Glutamatergic neuron (in vitro differentiated cells): ENCODE results near the gene DHRS2. TPM values are rescaled to one million over a fixed set of nuclear protein-coding genes. Genes with fewer than 3 reads are reported as not detected.

Source experiments
- DNase-seq: peaks from one replicate; pipeline ENCODE4 v3.0.0; 2022
- H3K27ac Mint-ChIP-seq: one replicate; pipeline ENCODE4 v1.8.0; 2020; ENCODE audit warnings: mild to moderate bottlenecking, mixed read lengths, inconsistent platforms; ENCODE audit not compliant: unreplicated experiment
- H3K27me3 Mint-ChIP-seq: one replicate; pipeline ENCODE4 v1.8.0; 2020; ENCODE audit warnings: mild to moderate bottlenecking, moderate library complexity, mixed read lengths, inconsistent platforms; ENCODE audit not compliant: unreplicated experiment
- H3K36me3 Mint-ChIP-seq: one replicate; pipeline ENCODE4 v1.8.0; 2020; ENCODE audit warnings: mild to moderate bottlenecking, mixed read lengths, inconsistent platforms; ENCODE audit not compliant: unreplicated experiment
- H3K4me1 Mint-ChIP-seq: one replicate; pipeline ENCODE4 v1.8.0; 2020; ENCODE audit warnings: mild to moderate bottlenecking, low read depth, mixed read lengths, inconsistent platforms; ENCODE audit not compliant: unreplicated experiment
- H3K4me3 Mint-ChIP-seq: one replicate; pipeline ENCODE4 v1.8.0; 2020; ENCODE audit warnings: mild to moderate bottlenecking, mixed read lengths, inconsistent platforms; ENCODE audit not compliant: unreplicated experiment
- H3K9me3 Mint-ChIP-seq: one replicate; pipeline ENCODE4 v1.8.0; 2020; ENCODE audit warnings: mild to moderate bottlenecking, moderate library complexity, mixed read lengths, inconsistent platforms; ENCODE audit not compliant: unreplicated experiment
- total RNA-seq: library from RNA; stranded (reverse); fragmentation: NEBNext Ultra II Directional; extraction: Animal tissue kit (Norgen Biotek cat#: 25700); gene quantifications from one replicate; pipeline ENCODE4 v1.2.1, GENCODE V29; 2021; ENCODE audit not compliant: unreplicated experiment
- TF ChIP-seq, protein P1 (sequence below): fragments of 200-600 bp; sonication (generic); IDR thresholded peaks from one replicate; pipeline ENCODE4 v1.5.0; 2021; ENCODE audit not compliant: partially characterized antibody, unreplicated experiment

Gene DHRS2
- total RNA-seq, 1 donor from 2014 or later, result 0.42 TPM

DNA sequence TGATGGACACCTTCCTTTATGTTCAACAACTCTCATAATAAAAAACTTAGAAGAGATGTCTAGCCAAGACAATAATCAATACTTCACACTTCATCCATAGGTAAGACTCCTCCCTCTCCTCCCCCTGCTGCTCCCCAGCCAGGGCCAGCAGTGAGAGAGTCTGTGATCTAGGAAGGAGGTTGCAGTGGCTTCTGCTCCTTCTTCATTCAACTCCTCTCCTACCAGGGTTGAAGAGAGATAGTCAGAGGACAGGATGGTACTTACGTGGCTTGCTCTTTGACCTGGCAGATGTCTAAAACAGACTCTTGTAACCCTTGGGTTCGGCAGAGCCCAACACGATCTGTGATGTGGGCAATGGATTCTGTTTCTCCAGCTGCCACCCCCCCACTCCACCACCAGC lies 31.0 kb downstream of the DHRS2 start:
- Mint-ChIP-seq H3K36me3 (peaks cover 5% of the 10 kb centered on the region), H3K4me3 (no peak overlapping the region), H3K4me1 (peaks cover 4% of the 10 kb centered on the region), H3K27ac (no peak overlapping the region), H3K27me3 (peaks cover 1% of the 10 kb centered on the region), H3K9me3 (peaks cover 2% of the 10 kb centered on the region)
- TF ChIP-seq, protein P1, sequence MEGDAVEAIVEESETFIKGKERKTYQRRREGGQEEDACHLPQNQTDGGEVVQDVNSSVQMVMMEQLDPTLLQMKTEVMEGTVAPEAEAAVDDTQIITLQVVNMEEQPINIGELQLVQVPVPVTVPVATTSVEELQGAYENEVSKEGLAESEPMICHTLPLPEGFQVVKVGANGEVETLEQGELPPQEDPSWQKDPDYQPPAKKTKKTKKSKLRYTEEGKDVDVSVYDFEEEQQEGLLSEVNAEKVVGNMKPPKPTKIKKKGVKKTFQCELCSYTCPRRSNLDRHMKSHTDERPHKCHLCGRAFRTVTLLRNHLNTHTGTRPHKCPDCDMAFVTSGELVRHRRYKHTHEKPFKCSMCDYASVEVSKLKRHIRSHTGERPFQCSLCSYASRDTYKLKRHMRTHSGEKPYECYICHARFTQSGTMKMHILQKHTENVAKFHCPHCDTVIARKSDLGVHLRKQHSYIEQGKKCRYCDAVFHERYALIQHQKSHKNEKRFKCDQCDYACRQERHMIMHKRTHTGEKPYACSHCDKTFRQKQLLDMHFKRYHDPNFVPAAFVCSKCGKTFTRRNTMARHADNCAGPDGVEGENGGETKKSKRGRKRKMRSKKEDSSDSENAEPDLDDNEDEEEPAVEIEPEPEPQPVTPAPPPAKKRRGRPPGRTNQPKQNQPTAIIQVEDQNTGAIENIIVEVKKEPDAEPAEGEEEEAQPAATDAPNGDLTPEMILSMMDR, result no peak
- no peak for DNase-seq

DNA sequence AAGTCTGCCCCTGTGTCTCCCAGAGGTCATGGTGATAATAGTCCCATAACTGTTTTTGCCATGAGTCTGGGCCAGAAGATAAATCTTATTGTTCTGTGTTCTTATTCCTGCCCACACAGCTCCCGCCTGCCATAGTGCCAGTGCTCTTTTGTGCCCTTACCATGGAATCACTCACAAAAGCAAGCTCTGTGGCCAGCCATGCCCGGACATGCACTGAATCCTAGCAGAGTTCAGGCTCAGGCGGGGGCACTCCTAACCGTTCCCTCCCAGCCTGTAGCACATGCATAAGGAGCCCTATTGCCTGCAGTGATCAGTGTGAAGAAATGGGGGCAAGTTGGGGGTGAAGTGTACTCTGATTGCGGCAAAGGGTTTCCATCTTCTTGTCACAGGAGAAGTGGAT lies 33.3 kb downstream of the DHRS2 start:
- no peak for DNase-seq
- Mint-ChIP-seq H3K27ac (no peak overlapping the region), H3K27me3 (no peaks in the 10 kb centered on the region), H3K9me3 (peaks cover 2% of the 10 kb centered on the region), H3K4me1 (peaks cover 3% of the 10 kb centered on the region), H3K36me3 (peaks cover 5% of the 10 kb centered on the region), H3K4me3 (no peak overlapping the region)
- TF ChIP-seq, protein P1, result no peak

DNA sequence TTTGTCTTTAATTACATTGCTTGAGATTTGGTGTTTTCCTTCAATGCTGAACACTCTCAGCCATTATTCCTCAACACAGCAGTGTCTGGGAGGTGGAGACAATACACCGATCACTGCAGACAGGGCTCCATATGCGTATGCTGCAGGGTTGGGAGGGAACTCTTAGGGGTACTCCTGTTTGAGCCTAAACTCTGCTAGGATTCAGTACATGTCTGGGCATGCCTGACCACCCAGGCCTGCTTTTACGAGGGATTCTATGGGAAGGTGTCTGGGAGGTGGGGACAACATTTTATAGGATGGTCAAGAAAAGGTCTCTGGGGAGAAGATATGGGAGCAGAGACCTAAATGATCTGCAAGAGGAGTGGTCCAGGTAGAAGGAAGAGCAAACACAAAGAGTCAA lies 34.3 kb downstream of the DHRS2 start:
- TF ChIP-seq, protein P1, result no peak
- no peaks in the 10 kb centered on the region for H3K27me3 Mint-ChIP-seq
- peaks cover 5% of the 10 kb centered on the region for H3K36me3 Mint-ChIP-seq
- no peak for DNase-seq
- H3K9me3 Mint-ChIP-seq, result peaks cover 2% of the 10 kb centered on the region
- peaks cover 2% of the 10 kb centered on the region for H3K4me1 Mint-ChIP-seq
- no peak overlapping the region for H3K4me3 Mint-ChIP-seq
- peak overlapping the region; percentile 4 for H3K27ac Mint-ChIP-seq

DNA sequence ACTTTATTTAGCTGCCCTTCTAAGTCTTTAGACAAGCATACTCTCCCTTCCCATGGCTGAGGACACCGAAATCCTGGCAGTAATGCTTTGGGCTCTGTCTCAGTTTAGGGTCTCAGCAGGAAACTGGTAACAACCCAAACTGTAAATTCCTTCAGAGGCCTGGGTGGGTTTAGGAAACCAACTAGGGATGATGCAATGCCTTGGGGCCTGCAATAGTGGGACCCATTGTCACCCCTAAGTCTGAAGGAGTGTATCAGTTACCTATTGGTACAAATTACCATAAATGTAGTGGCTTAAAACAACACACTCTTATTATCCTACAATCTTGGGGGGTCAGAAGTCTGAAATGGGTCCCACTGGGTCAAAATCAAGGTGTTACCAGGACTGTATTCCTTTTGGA lies 36.0 kb downstream of the DHRS2 start:
- peaks cover 3% of the 10 kb centered on the region for H3K4me1 Mint-ChIP-seq
- no peak overlapping the region for H3K27ac Mint-ChIP-seq
- no peak overlapping the region for H3K4me3 Mint-ChIP-seq
- no peak for DNase-seq
- TF ChIP-seq, protein P1, result no peak
- H3K36me3 Mint-ChIP-seq, result peaks cover 5% of the 10 kb centered on the region
- H3K27me3 Mint-ChIP-seq, result no peaks in the 10 kb centered on the region
- H3K9me3 Mint-ChIP-seq, result peaks cover 2% of the 10 kb centered on the region

DNA sequence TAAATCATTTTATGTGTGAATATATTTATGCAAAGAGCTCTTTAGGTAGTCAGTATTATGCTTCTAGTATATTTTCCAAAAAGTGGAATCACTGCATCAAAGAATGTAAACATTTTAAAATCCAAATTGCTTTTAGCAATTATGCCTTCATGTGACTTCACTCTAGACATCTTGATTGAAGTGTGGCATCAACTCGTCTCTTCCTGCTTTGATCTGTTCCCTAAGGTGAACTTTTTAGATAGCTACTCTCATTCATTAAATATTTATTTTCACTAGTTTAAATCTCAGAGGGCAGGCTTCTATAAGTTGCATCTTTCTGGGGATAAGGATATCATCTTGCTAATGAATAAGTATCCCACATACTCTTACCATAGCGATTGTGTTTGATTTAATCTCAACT lies 39.2 kb downstream of the DHRS2 start:
- DNase-seq, result no peak
- Mint-ChIP-seq H3K4me3 (no peak overlapping the region), H3K9me3 (peaks cover 2% of the 10 kb centered on the region), H3K27ac (no peak overlapping the region), H3K27me3 (no peaks in the 10 kb centered on the region), H3K36me3 (peaks cover 1% of the 10 kb centered on the region), H3K4me1 (peaks cover 3% of the 10 kb centered on the region)
- TF ChIP-seq, protein P1, result no peak
